MCF 10A (cell line): ENCODE measurements around the gene BMAL2. TPM values are rescaled to one million over a fixed set of nuclear protein-coding genes. Genes with fewer than 3 reads are reported as not detected.

Experiments used
- BruUV-seq: library from RNA; stranded (reverse); fragments of 400-500 nt; replicated peaks from 2 replicates; lab custom pipeline; 2021; lab: Mats Ljungman, UMichigan
- CTCF ChIA-PET: fragments of 300-600 bp; sonication (Branson Sonifier 250); formaldehyde crosslinking; extraction: SDS; loops from one replicate; lab custom pipeline; 2021; ENCODE audit warnings: antibody characterized with exemption, inconsistent platforms; lab: Yijun Ruan, JAX
- POLR2A ChIA-PET: fragments of 300-600, 350-650 bp; sonication (Branson Sonifier 250); formaldehyde crosslinking; extraction: SDS; loops from one replicate; lab custom pipeline; 2020; ENCODE audit warnings: antibody characterized with exemption, inconsistent platforms; lab: Yijun Ruan, JAX
- DNase-seq: peaks from one replicate; pipeline ENCODE4 v3.0.0-alpha.2; 2018; ENCODE audit not compliant: unreplicated experiment
- H3K27ac Mint-ChIP-seq: one replicate; pipeline ENCODE4 v1.8.0; 2022; ENCODE audit warnings: mild to moderate bottlenecking, low read depth, mixed read lengths; ENCODE audit not compliant: unreplicated experiment
- H3K27me3 Mint-ChIP-seq: one replicate; pipeline ENCODE4 v1.8.0; 2022; ENCODE audit warnings: mixed read lengths; ENCODE audit not compliant: insufficient read depth, unreplicated experiment
- H3K36me3 Mint-ChIP-seq: one replicate; pipeline ENCODE4 v1.8.0; 2022; ENCODE audit warnings: mild to moderate bottlenecking, moderate library complexity, mixed read lengths; ENCODE audit not compliant: insufficient read depth, unreplicated experiment
- H3K4me1 Mint-ChIP-seq: one replicate; pipeline ENCODE4 v1.8.0; 2022; ENCODE audit warnings: mixed read lengths; ENCODE audit not compliant: insufficient read depth, unreplicated experiment
- H3K4me3 Mint-ChIP-seq: one replicate; pipeline ENCODE4 v1.8.0; 2022; ENCODE audit warnings: mild to moderate bottlenecking, moderate library complexity, mixed read lengths; ENCODE audit not compliant: unreplicated experiment
- H3K9me3 Mint-ChIP-seq: one replicate; pipeline ENCODE4 v1.8.0; 2022; ENCODE audit warnings: mixed read lengths; ENCODE audit not compliant: unreplicated experiment
- CTCF ChIP-seq: fragments of 200-600 bp; IDR thresholded peaks from one replicate; pipeline ENCODE4 v1.8.0; 2022; ENCODE audit warnings: antibody characterized with exemption, mild to moderate bottlenecking; ENCODE audit not compliant: unreplicated experiment
- intact Hi-C: fragments of 100-400 bp; cut with micrococcal nuclease; formaldehyde crosslinking; loops from 2 replicates; pipeline ENCODE4 v1.14.1; 2022
- total RNA-seq: library from RNA; stranded (reverse); gene quantifications from 2 replicates; pipeline ENCODE4 v1.2.3, GENCODE V29; 2022

The BMAL2 gene
- total RNA-seq, 1 experiment from 2014 or later = 18.0 TPM

- intact Hi-C loops = no loop called here
- peaks cover 7% of the 10 kb centered on the region for H3K9me3 Mint-ChIP-seq
- H3K27me3 Mint-ChIP-seq = no peaks in the 10 kb centered on the region
- no peak overlapping the region for H3K4me3 Mint-ChIP-seq
- BruUV-seq = no TSS peak
- no peaks in the 10 kb centered on the region for H3K36me3 Mint-ChIP-seq
- no peak for DNase-seq
- TF ChIP-seq CTCF = no peak
- ChIA-PET POLR2A (interaction anchor here (1.6 kb wide), 1 partner anchor 28 kb away, joined by 4 read pairs; no protein-coding TSS in a partner anchor), CTCF (interaction anchor here (0.9 kb wide), 1 partner anchor 20 kb away, joined by 3 read pairs; no protein-coding TSS in a partner anchor)
- H3K4me1 Mint-ChIP-seq = no peaks in the 10 kb centered on the region
- H3K27ac Mint-ChIP-seq = no peak overlapping the region
These were observed 28.7 kb downstream of the BMAL2 start for GRCh38 chr12:27361372-27361771.

- no peak for TF ChIP-seq CTCF
- H3K9me3 Mint-ChIP-seq = peaks cover 7% of the 10 kb centered on the region
- CTCF ChIA-PET = no interaction called here
- intact Hi-C loops = no loop called here
- H3K4me3 Mint-ChIP-seq = no peak overlapping the region
- POLR2A ChIA-PET = interaction anchor here (0.6 kb wide), 1 partner anchor 16 kb away, joined by 3 read pairs; no protein-coding TSS in a partner anchor
- no peaks in the 10 kb centered on the region for H3K4me1 Mint-ChIP-seq
- BruUV-seq = no TSS peak
- H3K27me3 Mint-ChIP-seq = no peaks in the 10 kb centered on the region
- no peaks in the 10 kb centered on the region for H3K36me3 Mint-ChIP-seq
- DNase-seq = no peak
- H3K27ac Mint-ChIP-seq = no peak overlapping the region
These were observed 34.0 kb downstream of the BMAL2 start for GRCh38 chr12:27366621-27367020.

- no peaks in the 10 kb centered on the region for H3K36me3 Mint-ChIP-seq
- H3K27ac Mint-ChIP-seq = no peak overlapping the region
- H3K4me1 Mint-ChIP-seq = no peaks in the 10 kb centered on the region
- peaks cover 7% of the 10 kb centered on the region for H3K9me3 Mint-ChIP-seq
- no peak overlapping the region for H3K4me3 Mint-ChIP-seq
- no peaks in the 10 kb centered on the region for H3K27me3 Mint-ChIP-seq
- ChIA-PET CTCF (interaction anchor here (1.2 kb wide), 1 partner anchor 20 kb away, joined by 3 read pairs; no protein-coding TSS in a partner anchor), POLR2A (no interaction called here)
- no peak for TF ChIP-seq CTCF
- BruUV-seq = no TSS peak
- DNase-seq = no peak
- intact Hi-C loops = no loop called here
These were observed 34.4 kb downstream of the BMAL2 start for GRCh38 chr12:27367078-27367477.

- H3K27ac Mint-ChIP-seq = no peak overlapping the region
These were observed 49.6 kb downstream of the BMAL2 start for GRCh38 chr12:27382171-27382795.

More at GRCh38 chr12:27382171-27382795, 49.6 kb downstream of the BMAL2 start:
- ChIA-PET POLR2A (interaction anchor here (1.3 kb wide), 1 partner anchor 51 kb away, joined by 5 read pairs; no protein-coding TSS in a partner anchor), CTCF (interaction anchor here (0.6 to 1.4 kb wide), 2 partner anchors 12 to 22 kb away, joined by 3 to 4 read pairs; no protein-coding TSS in a partner anchor)
- intact Hi-C loops = loop anchor here (5.0 to 10.0 kb wide), 2 partner anchors 240 to 367 kb away; partner anchors contain the start of gene TM7SF3
- no peak for DNase-seq
- TF ChIP-seq CTCF = no peak
- BruUV-seq = no TSS peak
- Mint-ChIP-seq H3K9me3 (no peaks in the 10 kb centered on the region), H3K4me1 (no peaks in the 10 kb centered on the region), H3K36me3 (no peaks in the 10 kb centered on the region), H3K27me3 (no peaks in the 10 kb centered on the region), H3K4me3 (no peak overlapping the region)

Other genes with a start within 250 kb of the BMAL2 start
- 18.1 and 19.9 TPM in 2 replicates for gene STK38L, start 88.5 kb upstream of the BMAL2 start, total RNA-seq
- gene SMCO2, start 113.9 kb downstream of the BMAL2 start, total RNA-seq = 0.37 TPM in 1 of 2 replicates, not detected in the other
- gene PPFIBP1, start 191.4 kb downstream of the BMAL2 start, total RNA-seq = 82.6 and 87.7 TPM in 2 replicates